Suprapubic skin (tissue), 4 donors: ENCODE measurements around the gene NTRK1.

Experiments used
- CTCF ChIP-seq, 2 donors: fragments of 200-600 bp in 1 of 2; fragments of 450-650 bp in 1 of 2; sonication (generic) in 1 of 2; IDR thresholded peaks; one replicate each; pipeline ENCODE4 v1.5.1; 2016 to 2019; ENCODE audit warnings: antibody characterized with exemption in 2 of 2, mild to moderate bottlenecking in 1 of 2, moderate library complexity in 1 of 2
- EP300 ChIP-seq: sonication (generic); formaldehyde crosslinking; IDR thresholded peaks from one replicate; pipeline ENCODE4 v1.6.1; 2017; ENCODE audit warnings: antibody characterized with exemption
- POLR2A ChIP-seq, 2 donors: fragments of 450-650 bp; IDR thresholded peaks; one replicate each; pipeline ENCODE4 v1.6.1; 2017; ENCODE audit warnings: antibody characterized with exemption in 2 of 2, mild to moderate bottlenecking in 2 of 2, moderate library complexity in 2 of 2
- POLR2AphosphoS5 ChIP-seq, 3 donors: sonication (generic); formaldehyde crosslinking; IDR thresholded peaks; one replicate each; pipeline ENCODE4 v1.6.1; 2017; ENCODE audit warnings: antibody characterized with exemption in 3 of 3

GRCh38 chr1:156826630-156827029 is 34.0 kb upstream of the NTRK1 start:
- TF ChIP-seq CTCF (IDR thresholded peaks at IDR 0.05) (no peak), EP300 (no peak), POLR2AphosphoS5 (IDR thresholded peaks at IDR 0.05) (no peak), POLR2A (IDR thresholded peaks at IDR 0.05) (no peak)
